ENCODE results near the gene STYXL1.

The STYXL1 gene

DNA sequence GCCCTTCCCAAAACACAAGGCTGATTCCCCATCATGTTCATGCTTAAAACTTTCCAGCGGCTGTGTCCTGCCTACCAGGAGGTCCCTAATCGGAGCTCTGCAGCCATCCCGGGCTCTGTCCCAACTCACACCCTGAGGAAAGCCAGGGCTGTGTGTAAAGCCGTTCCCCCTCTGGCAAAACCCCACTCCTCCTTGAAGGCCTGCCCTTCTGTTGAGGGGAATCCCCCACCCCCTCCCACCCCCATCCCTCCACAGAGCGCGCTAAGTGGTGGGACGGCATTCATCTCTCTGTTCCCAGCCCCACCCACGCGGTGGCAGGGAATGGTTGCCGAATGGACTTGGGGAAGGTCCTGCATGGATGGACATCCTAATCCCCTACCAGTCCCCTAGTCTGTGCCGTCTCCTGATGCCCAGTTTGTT lies 52.7 kb downstream of the STYXL1 start:
- in situ Hi-C loops (cut with HindIII; ENCODE audit: low sequenced_read_pairs) = no loop called here

DNA sequence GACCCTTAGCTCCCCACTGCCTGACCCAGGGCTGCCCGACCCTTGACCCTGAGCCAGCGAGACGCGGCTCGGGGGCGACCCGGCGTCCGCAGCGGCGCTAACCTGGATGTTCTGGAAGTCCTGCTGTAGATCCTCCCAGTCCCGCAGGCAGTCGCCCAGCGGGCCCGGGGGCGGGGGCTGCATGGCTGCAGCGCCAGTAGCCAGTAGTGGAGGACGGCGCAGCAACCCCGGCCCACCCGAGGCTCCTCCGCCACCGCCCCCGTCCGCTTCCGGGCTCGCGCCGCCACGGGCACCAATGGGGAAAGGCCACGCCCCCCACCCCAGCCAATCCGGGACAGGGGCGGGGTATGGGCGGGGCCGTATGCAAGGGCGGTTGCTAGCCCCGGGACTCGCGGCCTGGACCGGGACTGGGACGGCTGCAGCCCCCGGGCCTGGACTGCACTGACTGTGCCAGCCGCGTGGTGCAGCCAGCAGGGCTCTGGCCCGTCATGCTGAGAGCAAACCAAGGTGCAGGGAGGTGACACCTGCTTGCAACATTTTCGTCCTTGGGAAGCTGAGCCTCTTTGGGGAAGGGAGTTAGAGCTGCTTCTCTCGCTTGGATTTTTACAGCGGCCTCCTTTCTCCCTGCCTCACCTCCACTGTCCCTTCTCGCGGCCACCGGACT lies 53.3 kb downstream of the STYXL1 start, which contains the start of gene TMEM120A:
TSS of gene TMEM120A (minus strand) at position 208 of the 664 bp plus-strand sequence. CDS start at position 183, 25 bp downstream.
- in situ Hi-C loops (cut with HindIII; ENCODE audit: low sequenced_read_pairs) = no loop called here

DNA sequence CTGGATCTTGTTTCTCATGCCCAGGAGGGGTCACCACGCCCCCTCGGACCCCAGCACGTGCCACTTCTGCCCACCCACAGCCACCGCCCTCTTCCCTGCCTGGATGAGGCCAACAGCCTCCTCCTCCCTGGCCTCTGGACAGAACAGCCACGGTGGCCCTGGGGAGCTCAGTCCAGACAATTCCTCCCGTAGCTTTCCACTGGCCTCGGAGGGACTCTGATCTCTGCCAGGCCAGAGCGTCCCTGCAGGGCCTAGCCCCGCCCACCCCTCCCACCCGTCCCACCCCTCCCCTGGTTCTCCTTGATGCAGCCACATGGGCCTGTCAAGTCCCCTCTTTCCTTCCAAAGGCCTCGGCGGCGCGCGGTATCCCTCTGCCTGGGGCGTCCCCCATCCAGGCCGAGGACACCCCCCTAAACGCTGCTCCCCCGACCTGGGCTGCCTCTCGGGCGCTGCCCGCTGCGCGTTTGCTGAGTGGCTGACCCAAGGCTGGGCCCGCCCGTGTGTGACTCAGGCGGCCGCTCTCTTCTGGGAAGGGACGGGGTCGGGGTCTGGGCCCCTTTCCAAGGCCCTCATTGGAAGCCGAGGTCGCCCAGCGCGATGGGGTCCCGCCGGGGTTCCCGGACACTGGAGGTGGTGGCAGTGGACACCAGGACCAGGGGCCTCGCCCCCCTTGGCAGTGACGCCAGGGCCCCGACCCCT lies 54.0 kb downstream of the STYXL1 start:
- in situ Hi-C loops (cut with HindIII; ENCODE audit: low sequenced_read_pairs) = no loop called here

DNA sequence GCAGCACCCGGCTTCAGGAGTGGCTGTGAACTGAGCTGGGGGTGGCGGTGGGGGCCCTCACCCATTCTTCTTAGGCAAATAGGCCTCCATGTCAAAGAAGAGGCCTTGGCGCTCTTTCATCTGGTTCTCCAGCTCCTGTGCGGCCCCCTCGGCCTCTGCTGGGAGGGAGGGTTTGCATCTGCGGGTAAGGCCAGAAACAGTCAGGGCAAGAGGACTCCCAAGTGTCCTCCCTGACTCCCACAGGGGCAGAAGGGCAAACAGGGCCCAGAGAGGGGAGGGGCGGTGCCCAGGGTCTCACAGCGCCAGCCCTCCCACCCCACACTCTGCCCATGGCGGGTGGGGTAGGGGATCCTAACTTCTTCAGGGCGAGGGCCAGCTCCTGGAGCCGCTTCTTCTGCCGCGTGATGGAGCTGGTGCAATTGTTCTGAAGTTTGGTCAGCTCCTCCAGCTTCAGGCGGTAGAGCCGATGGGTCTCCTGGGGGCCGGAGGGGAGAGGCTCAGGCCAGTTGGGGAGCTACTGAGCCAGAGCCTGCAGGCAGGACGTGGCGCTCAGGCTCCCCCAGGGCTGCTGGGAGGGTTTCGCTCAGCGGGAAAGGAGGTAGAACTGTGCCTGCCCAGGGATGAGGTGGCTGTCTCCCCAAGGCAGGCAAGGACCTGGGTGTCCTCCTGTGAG lies 55.6 kb downstream of the STYXL1 start:
- in situ Hi-C loops (cut with HindIII; ENCODE audit: low sequenced_read_pairs) = no loop called here

DNA sequence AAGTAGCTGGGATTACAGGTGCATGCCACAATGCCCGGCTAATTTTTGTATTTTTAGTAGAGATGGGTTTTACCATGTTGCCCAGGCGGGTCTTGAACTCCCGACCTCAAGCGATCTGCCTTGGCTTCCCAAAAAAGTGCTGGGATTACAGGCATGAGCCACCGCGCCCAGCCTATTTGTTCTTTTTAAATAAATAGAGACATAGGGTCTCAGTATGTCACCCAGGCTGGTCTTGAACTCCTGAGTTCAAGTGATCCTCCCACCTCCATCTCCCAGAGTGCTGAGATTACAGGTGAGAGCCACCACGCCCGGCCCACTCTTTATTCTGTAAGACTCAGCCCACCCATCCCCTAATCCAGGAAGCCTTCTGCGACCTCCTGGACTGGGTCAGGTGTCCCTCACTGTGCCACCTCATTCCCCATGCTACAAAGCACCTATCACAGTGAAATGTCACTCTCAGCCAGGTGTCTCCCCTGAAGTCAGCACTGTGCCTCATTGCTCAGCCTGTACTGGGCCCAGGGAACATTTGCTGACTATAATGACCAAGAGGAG lies 56.2 kb downstream of the STYXL1 start:
- in situ Hi-C loops (cut with HindIII; ENCODE audit: low sequenced_read_pairs) = no loop called here

DNA sequence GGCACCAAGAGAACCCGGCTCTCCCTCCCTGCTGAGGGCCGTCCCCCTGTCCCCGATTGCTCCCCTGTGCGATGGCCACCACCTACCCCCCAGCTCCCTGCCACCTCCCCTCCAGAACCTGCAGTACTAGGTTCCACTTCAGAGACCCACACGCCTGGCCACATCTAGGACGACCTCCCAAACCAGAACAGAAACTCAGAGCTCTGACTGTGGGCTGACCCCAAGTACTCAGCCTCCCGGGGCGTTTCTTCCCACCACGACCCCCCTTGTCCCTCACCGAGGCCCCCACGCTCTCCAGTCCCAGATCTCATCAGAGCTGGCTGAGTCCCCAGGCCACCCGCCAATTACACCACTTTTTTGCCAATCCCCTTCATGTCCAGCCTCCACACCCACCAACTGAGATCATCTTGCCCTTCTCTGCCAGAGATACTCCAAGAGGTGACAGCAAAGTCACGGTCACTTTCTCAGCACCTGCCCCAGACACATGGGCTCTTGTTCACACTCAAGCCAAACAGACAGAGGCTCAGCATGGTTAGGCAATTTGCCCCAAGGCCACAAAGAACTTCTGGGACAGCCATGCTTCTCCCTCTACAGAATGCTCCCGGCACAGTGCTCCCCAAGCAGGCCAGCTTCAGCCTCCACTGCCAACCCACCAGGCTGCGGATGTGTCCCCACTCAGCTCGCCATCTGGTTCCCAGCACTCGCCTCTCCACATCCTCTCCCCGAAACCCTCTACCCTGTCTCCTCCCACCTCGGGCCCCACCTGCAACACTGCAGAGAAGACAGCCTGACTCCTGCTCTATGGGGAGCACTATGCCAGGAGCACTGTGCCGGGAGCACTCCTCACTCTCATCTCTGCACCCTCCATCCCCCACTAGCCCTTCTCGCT lies 58.1 kb downstream of the STYXL1 start:
- in situ Hi-C loops (cut with HindIII; ENCODE audit: low sequenced_read_pairs) = no loop called here

DNA sequence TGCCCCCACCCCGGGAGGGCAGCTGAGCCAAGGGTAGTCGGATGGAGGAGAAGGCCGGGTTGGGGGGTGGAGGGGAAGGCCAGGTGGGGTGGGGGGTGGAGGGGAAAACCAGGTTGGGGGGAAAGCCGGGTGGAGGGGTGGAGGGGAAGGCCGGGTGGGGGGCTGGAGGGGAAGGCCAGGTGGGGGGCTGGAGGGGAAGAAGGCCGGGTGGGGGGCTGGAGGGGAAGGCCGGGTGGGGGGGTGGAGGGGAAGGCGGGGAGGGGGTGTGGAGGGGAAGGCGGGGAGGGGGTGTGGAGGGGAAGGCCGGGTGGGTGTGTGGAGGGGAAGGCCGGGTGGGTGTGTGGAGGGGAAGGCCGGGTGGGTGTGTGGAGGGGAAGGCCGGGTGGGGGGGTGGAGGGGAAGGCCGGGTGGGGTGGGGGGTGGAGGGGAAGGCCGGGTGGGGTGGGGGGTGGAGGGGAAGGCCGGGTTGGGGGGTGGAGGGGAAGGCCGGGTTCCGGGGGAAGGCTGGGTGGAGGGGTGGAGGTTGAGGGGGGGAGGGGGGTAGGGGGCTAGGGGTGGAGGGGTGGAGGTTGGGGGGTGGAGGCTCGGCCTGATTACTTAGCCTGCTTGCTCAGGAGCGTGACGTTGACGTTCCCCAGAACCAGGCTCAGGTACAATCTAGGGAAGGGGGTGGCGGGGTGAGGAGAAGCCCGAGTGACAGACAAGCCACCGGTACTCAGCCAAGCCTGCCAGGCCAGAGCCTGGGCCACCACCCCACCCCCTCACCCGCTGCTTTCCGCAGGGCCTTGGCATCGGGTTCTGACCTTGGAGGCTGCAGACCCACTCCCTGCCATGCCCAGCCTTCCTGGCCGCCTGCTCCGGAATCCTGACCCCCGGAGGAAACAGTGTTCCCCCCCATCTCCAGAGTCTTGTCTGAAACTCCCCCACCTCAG lies 59.0 kb downstream of the STYXL1 start:
- in situ Hi-C loops (cut with HindIII; ENCODE audit: low sequenced_read_pairs) = no loop called here

DNA sequence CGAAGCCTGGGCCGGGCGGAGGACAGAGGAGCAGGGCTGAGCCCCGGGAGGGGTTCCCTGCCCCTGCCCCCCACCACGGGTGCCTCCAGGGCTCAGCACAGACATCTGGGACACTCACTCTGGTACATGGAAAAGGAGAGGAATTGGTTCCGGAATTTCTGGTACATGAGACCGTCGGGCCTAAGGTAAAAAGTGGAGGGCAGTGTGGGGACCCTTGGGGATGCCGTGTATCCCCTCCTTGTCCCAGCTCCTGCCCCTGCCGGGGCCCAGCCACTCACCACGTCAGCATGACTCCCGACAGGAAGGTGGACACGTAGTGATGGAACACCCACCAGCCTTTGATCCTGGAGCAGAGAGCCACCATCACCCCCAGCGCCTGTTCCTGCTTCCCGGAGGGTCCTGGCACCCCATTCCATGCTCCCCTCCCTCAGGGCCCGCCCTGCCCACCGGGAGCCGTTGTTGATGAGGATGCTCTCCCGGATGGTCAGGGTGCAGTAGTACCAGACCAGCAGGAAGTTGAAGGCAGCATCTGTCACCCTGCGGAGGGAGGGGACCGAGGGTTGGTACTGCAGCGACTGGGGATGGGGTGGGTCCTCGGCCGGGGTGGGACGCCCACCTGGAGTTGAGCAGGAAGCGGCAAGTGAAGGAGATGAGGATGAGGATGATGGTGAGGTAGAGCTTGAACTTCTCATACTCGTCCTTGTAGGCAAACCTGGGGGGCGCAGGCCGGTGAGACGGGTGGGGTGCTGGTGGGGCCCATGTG lies 59.8 kb downstream of the STYXL1 start:
- in situ Hi-C loops (cut with HindIII; ENCODE audit: low sequenced_read_pairs) = no loop called here

DNA sequence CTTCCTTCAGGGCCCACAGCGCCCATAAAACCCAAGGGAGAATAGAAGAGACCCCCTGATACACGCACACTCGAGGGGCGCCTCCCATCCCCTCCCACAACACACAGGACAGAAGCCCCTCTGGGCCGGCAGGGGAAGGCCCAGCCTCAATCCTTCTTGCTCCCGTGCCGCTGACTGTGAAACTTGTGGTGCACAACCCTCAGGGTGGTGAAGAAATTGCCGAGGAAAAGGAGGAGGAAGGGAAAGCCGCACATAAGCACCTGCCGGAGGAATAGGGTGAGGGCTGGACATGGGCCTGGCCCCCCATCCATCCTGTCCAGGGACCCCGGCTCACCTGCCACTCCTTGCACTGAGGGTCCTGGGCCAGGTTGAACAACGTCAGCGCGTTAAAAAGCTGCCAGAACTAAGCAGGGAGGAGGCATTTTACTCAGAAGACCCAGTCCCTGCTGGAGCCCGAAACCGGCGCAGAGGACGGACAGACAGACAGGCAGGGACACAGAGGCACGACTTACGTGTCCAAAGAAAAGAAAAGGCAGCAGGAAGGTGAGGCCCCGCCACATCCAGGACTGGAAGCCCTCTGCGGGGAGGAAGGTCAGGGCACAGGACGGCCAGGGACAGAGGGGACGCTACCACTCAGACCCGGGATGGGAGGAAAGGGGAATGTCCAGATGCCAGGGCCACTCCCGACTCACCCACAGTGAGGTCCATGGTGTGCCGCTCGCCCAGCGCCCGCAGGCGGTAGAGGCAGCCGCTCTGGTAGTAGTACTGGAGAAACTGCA lies 60.6 kb downstream of the STYXL1 start:
- in situ Hi-C loops (cut with HindIII; ENCODE audit: low sequenced_read_pairs) = no loop called here

DNA sequence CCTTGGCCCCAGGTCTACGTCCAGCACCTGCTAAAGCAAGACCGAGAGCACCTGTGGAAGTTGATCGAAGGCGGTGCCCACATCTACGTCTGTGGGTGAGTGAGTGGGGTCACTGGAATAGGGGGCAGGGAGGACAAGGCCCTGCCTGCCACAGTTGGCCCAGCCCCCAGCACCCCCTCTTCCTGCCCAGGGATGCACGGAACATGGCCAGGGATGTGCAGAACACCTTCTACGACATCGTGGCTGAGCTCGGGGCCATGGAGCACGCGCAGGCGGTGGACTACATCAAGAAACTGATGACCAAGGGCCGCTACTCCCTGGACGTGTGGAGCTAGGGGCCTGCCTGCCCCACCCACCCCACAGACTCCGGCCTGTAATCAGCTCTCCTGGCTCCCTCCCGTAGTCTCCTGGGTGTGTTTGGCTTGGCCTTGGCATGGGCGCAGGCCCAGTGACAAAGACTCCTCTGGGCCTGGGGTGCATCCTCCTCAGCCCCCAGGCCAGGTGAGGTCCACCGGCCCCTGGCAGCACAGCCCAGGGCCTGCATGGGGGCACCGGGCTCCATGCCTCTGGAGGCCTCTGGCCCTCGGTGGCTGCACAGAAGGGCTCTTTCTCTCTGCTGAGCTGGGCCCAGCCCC lies 61.5 kb downstream of the STYXL1 start:
- in situ Hi-C loops (cut with HindIII; ENCODE audit: low sequenced_read_pairs) = no loop called here

DNA sequence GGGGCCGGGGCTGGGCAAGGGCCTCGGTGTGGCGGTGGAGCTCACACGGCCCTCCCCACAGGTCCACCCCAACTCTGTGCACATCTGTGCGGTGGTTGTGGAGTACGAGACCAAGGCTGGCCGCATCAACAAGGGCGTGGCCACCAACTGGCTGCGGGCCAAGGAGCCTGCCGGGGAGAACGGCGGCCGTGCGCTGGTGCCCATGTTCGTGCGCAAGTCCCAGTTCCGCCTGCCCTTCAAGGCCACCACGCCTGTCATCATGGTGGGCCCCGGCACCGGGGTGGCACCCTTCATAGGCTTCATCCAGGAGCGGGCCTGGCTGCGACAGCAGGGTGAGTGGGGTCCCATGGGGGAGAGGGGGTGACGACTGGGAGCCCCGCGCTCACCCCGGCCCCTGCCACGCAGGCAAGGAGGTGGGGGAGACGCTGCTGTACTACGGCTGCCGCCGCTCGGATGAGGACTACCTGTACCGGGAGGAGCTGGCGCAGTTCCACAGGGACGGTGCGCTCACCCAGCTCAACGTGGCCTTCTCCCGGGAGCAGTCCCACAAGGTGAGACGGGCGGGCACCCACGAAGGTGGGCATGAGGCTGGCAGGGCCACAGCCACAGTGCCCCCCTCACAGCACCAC lies 62.2 kb downstream of the STYXL1 start:
- in situ Hi-C loops (cut with HindIII; ENCODE audit: low sequenced_read_pairs) = no loop called here

DNA sequence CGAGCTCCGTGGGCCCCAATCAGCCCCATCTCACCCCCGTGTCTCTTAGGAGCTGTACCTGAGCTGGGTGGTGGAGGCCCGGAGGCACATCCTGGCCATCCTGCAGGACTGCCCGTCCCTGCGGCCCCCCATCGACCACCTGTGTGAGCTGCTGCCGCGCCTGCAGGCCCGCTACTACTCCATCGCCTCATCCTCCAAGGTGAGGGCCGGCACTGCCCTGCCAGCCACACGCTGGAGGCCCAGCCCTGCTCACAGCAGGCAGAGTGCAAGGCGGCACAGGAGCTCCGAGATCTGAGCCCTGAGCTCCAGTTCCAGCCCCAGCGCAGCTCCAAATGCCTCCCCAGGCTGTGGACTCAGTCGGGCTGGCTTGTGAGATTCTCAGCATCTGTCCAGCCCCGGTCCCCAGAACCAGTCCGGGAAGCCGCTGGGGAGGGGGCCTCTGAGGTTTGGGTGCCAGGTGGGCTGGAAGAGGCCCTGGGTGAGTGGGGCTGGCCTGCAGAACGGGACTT lies 62.7 kb downstream of the STYXL1 start:
- in situ Hi-C loops (cut with HindIII; ENCODE audit: low sequenced_read_pairs) = no loop called here

DNA sequence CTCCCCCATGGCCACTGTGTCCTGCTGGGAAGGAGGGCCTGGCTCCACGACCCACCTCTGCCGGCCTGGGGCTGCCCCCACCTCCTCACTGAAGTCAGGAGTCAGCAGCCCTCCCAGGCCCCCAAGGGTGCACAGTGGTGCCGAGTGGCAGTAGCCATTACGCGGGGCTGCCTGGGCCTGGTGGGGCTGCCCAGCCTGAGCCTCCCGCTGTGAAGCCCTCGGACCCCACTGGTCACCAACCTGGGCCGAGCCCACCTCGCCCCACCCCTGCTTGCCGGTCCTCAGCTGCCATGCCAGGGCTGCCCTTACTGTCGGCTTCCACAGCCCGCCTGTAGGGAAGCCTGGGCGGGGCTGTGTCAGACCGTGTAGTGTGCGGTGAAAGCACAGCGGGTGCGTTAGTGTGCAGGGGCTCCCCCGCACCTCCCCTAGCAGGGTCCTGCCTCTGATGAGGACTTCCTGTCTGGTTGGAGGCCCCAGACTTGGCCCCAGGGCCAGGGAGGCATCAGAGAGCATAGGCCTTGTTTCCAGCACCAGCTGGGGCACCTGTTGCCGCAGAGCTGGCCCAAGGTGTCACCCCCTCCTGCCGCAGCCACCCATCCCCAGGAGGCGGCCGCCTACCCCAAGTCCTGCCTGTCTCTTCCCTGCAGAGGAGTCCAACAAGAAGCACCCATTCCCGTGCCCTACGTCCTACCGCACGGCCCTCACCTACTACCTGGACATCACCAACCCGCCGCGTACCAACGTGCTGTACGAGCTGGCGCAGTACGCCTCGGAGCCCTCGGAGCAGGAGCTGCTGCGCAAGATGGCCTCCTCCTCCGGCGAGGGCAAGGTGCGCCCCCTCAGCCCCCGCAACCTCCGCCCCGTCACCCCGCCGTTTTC lies 63.4 kb downstream of the STYXL1 start:
- in situ Hi-C loops (cut with HindIII; ENCODE audit: low sequenced_read_pairs) = no loop called here

DNA sequence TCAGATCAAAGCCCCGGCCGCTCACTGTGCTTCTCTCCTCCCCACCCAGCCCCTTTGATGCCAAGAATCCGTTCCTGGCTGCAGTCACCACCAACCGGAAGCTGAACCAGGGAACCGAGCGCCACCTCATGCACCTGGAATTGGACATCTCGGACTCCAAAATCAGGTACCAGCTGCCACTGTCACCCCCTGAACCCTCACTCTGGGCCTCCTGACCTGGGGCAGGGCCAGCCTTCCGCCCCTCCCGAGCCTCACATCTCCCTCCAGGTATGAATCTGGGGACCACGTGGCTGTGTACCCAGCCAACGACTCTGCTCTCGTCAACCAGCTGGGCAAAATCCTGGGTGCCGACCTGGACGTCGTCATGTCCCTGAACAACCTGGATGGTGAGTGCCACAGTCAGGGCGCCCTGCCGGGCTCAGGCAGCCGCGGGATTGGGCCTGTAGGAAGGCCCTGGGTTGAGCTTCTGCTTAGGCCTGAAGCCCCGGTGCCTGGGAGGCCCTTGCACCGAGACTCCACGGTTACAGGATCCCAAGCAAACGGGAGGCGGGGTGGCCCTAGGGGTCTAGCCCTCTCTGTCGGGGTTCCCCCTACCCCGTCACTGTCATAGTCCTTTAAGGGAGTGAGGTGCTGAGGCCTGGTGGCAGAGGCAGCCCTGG lies 64.2 kb downstream of the STYXL1 start:
- in situ Hi-C loops (cut with HindIII; ENCODE audit: low sequenced_read_pairs) = no loop called here

DNA sequence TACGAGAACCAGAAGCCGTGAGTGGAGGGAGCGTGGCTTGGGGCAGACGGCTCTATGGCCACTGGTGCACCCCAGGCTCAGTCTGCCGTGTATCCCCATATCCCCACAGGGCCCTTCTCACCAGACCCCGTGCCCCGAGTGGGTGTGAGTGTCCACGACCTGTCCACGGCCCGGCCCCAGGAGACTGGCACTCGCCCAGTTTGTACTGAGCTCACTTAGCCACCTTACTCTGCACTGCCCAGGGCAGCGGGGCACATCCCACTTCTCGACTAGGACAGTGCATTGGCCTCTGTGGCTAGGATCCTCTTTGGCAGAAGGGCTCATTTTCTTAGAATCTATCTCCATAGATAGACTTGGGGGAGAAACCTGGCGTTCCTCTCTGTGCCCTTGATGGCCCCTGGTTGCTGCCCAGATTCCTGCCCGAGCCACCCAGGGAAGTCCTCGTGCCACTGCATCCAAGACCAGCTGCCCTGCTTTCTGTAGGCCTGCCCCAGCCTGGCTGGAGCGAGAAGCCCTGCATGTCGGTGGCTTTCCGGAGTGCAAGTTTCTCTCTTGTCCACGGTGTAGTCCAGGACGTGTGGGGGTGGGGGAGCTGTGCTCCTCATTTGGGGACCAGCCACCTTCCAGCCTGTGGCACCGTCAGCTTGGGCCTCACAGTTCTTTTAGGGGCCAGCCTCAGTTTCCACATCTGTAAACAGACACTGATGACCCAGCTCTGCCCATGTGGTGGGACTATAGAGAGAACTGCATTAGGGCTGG lies 65.3 kb downstream of the STYXL1 start:
- in situ Hi-C loops (cut with HindIII; ENCODE audit: low sequenced_read_pairs) = no loop called here
